HL-60/S4 treated with phorbol 12-myristate 13-acetate at 8.2 ng/mL for 4 days and 3 days (cell line): Measurements from ENCODE around the gene LIN28B.
"Not testable (repeated sequence)": the region's sequence is repeated elsewhere in the genome, so short reads cannot be mapped to it uniquely, and the experiment has no call there.

Experiments used
- in situ Hi-C: fragments of 300-500 bp; cut with MboI; formaldehyde crosslinking; loops from 2 replicates; pipeline ENCODE4 v1.15.0; 2022; ENCODE audit warnings: low sequenced_read_pairs

The LIN28B gene

GRCh38 chr6:105066233-105066632, 109.3 kb downstream of the LIN28B start:
- in situ Hi-C loops = no loop called here

GRCh38 chr6:105066836-105067235, 109.9 kb downstream of the LIN28B start:
- in situ Hi-C loops = no loop called here

GRCh38 chr6:105067329-105067728, 110.4 kb downstream of the LIN28B start:
- in situ Hi-C loops = no loop called here

- in situ Hi-C loops = no loop called here
These were observed 111.5 kb downstream of the LIN28B start for GRCh38 chr6:105068407-105068806.

GRCh38 chr6:105069821-105070445, 113.0 kb downstream of the LIN28B start:
- in situ Hi-C loops = no loop called here

GRCh38 chr6:105072798-105073199, 115.9 kb downstream of the LIN28B start:
- in situ Hi-C loops = no loop called here

GRCh38 chr6:105075210-105075609, 118.3 kb downstream of the LIN28B start:
- in situ Hi-C loops = no loop called here

GRCh38 chr6:105076418-105076817, 119.5 kb downstream of the LIN28B start:
- in situ Hi-C loops = not testable (repeated sequence)

- in situ Hi-C loops = no loop called here
These were observed 120.9 kb downstream of the LIN28B start for GRCh38 chr6:105077596-105078385.

GRCh38 chr6:105078386-105078708, 121.4 kb downstream of the LIN28B start:
- in situ Hi-C loops = no loop called here

GRCh38 chr6:105080279-105080678, 123.4 kb downstream of the LIN28B start:
- in situ Hi-C loops = loop anchor here (10.0 kb wide), 1 partner anchor 345 kb away; no protein-coding TSS in a partner anchor

GRCh38 chr6:105081662-105082061, 124.8 kb downstream of the LIN28B start:
- in situ Hi-C loops = loop anchor here (10.0 kb wide), 1 partner anchor 343 kb away; no protein-coding TSS in a partner anchor

GRCh38 chr6:105087571-105088211, 130.8 kb downstream of the LIN28B start:
- in situ Hi-C loops = loop anchor here (10.0 kb wide), 1 partner anchor 337 kb away; no protein-coding TSS in a partner anchor

- in situ Hi-C loops = no loop called here
These were observed 134.4 kb downstream of the LIN28B start for GRCh38 chr6:105091140-105091829.

- in situ Hi-C loops = no loop called here
These were observed 137.3 kb downstream of the LIN28B start for GRCh38 chr6:105094133-105094640.

GRCh38 chr6:105095139-105095538, 138.2 kb downstream of the LIN28B start:
- in situ Hi-C loops = no loop called here

GRCh38 chr6:105097288-105097687, 140.4 kb downstream of the LIN28B start:
- in situ Hi-C loops = no loop called here

- in situ Hi-C loops = no loop called here
These were observed 142.5 kb downstream of the LIN28B start for GRCh38 chr6:105099371-105099770.

- in situ Hi-C loops = no loop called here
These were observed 145.3 kb downstream of the LIN28B start for GRCh38 chr6:105102186-105102585.

- in situ Hi-C loops = no loop called here
These were observed 148.2 kb downstream of the LIN28B start for GRCh38 chr6:105105094-105105493.

GRCh38 chr6:105106260-105106659, 149.4 kb downstream of the LIN28B start:
- in situ Hi-C loops = no loop called here
